HTERT RPE-1 (cell line): ENCODE results near the gene TRAIP.

ENCODE experiments used
- in situ Hi-C: fragments of 300-500 bp; cut with MboI; formaldehyde crosslinking; loops from 4 replicates; pipeline ENCODE4 v1.14.3; 2020; ENCODE audit warnings: low sequenced_read_pairs

Gene TRAIP

DNA sequence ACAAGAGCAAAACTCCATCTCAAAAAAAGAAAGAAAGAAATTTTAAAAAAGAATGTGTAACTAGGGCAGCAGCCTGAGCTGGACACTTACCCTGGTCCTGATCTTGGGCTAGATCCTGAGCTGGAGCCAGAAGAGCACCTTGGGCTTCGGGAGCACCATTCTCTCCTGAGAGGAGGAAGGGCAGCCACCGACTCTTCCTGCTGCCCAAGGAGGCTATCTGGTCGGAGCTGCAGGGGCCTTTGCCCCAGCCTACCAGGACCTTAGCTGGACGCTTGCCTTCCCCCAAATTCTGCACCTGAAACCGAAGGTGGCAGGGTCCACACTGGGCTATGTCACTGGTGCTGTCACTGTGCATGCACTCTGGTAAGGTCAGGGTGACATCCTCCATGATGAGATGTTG lies 20.2 kb upstream of the TRAIP start:
- in situ Hi-C loops = no loop called here

GRCh38 chr3:49873623-49874022 lies 17.3 kb upstream of the TRAIP start:
- in situ Hi-C loops = no loop called here

- in situ Hi-C loops = no loop called here
Measured at GRCh38 chr3:49872801-49873281, 16.5 kb upstream of the TRAIP start.

DNA sequence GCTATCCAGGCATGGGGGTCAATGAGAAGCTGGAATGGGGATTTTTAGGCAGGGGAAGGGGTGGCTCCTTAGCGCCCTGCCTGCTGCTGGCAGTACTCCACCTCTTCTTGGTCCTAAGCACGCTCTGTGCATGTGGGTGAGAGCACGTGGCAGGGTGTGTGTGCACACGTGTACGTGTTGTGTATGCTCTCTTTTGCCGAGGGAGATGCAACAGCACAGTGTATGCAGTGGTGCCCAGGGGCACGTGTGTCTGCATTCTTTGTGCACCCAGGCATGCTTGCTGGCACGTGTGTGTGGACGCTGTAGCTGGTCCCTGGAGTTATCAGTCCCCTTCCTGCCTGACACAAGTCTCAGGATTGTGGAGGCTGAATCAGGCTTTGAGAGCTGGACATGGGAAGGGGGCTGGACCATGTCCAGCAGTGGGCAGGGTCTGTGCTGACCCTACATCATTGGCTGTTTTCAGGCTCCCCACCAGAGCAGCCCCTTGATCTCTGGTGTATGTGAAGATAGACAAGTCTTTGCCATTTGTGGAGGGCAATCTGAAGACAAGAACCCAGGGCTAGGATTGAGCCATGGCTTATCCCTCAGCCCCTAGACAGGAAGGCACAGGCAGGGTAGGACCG lies 15.3 kb upstream of the TRAIP start:
- in situ Hi-C loops = no loop called here

- in situ Hi-C loops = no loop called here
Measured at GRCh38 chr3:49869525-49870126, 13.3 kb upstream of the TRAIP start, which contains the start of gene CAMKV. TSS of gene CAMKV (minus strand) at chr3:49869906. CDS start at chr3:49862388, 7,518 bp downstream.

DNA sequence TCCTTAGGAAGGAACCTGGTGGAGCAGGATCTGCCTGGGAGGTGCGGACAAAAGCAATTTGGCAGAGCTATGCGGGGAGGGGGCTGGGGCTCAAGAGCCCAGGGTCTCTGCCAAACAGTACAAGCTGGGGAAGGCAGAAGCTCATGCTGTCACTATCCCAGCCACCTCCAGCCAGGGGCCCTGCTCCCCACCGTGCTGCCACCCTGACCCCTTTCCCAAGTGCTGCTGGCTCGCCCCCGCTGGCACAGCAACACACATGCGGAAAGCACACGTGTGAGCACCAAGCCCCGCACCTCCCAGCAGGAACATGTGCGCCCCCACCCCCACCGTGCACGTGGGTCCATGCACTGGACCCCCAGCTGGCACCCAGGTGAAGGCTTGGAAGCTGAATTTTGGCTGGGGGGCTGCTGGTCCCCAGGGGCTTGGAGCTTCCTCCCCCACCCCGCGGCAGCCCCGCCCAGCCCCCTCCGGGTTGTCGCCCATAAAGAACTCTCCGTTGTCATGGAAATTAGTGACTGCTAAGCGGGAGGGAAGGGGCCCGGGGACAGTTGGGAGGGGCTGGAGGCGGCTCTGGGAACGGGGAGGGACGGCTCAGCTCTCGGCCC lies 12.6 kb upstream of the TRAIP start:
- in situ Hi-C loops = no loop called here

DNA sequence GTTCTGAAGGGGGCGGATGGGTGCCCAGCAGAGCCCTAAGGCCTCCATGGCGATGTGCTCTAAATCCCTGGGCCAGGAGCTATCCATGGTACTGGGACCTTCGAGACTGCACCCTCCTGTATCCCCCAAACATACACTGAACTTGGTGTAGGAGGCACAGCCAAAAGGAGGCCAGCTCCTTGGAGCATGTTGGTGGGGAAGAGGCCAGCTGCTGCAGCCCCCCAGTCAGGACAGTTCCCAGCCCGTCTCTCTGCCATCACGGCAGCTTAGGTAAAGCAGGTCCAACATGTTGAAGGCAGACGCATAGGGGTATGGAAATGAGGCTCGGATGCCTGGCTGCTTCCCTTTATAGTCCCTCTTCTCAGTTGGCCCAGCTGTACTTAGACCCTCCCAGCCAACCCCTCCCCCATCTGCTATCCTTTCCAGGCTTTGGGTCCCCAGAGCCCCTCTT lies 11.5 kb upstream of the TRAIP start:
- in situ Hi-C loops = no loop called here

- in situ Hi-C loops = no loop called here
Measured at GRCh38 chr3:49867400-49867799, 11.0 kb upstream of the TRAIP start.

GRCh38 chr3:49865198-49865784 lies 8.9 kb upstream of the TRAIP start:
- in situ Hi-C loops = no loop called here

GRCh38 chr3:49864505-49864904 lies 8.1 kb upstream of the TRAIP start:
- in situ Hi-C loops = no loop called here

GRCh38 chr3:49859576-49860305 lies 3.4 kb upstream of the TRAIP start:
- in situ Hi-C loops = no loop called here

DNA sequence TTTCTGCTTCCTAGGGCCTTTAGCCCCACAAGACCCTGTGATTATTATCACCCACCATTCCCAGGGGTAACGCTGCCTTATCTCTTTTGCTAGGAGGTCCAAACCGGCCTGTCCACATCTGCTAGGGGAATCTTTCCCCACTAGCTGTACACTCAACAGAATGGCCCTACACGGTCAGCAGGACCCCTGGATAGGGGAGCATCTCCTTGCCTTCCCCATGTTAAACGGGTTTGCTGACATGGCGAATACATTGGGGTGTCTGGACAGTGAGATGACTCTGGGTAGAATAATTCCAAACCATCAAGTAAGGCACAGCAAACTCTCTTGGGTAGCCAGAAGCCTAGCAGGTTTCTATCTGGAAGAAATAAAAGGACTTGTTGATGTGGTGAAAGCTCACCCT lies 702 bp downstream of the TRAIP start:
- in situ Hi-C loops = no loop called here

- in situ Hi-C loops = no loop called here
Measured at GRCh38 chr3:49845694-49846093, 10.7 kb downstream of the TRAIP start.

- in situ Hi-C loops = no loop called here
Measured at GRCh38 chr3:49844464-49845183, 11.7 kb downstream of the TRAIP start.

DNA sequence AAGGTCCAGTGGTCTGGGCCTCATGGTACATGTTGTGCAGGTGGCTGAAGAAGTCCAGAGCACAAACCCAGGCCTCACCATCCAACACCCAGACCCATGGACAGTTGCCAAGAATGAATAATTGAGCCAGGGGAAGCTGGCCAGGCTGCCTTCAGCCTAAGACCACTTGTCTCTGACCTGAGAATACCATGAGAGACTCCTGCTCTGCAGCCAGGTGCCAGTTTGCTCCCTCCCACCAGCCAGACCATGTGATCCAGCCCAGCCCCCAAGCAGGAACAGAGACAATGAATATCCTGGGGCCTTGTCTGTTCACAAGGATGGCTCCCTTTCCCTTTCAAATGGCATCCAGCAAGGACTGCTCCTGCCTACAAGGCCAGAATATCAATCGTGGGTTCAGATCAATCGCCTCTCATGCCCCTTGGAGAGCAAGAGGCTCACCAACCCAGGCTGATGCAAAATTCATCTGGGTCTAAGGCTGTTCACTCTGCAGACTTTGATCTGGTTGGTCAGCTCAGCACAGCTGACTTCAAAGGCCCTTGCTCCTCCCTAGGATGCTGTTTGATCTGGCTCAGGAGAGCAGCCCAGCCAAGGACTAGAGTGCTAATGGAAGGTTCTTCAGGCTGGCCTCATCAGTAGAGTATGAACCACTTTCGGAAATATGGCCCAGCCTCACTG lies 13.4 kb downstream of the TRAIP start:
- in situ Hi-C loops = no loop called here

- in situ Hi-C loops = no loop called here
Measured at GRCh38 chr3:49841806-49842205, 14.6 kb downstream of the TRAIP start.

- in situ Hi-C loops = no loop called here
Measured at GRCh38 chr3:49841126-49841696, 15.2 kb downstream of the TRAIP start.

GRCh38 chr3:49840388-49840787 lies 16.0 kb downstream of the TRAIP start:
- in situ Hi-C loops = no loop called here

- in situ Hi-C loops = no loop called here
Measured at GRCh38 chr3:49839193-49839809, 17.1 kb downstream of the TRAIP start.
